DOHH2 (cell line): ENCODE measurements around the gene KLHDC8A.
"Not testable (repeated sequence)": the region's sequence is repeated elsewhere in the genome, so short reads cannot be mapped to it uniquely, and the experiment has no call there.

Experiments
- EZH2phosphoT487 ChIP-seq: fragments of 200-600 bp; sonication (generic); IDR thresholded peaks from 2 replicates; pipeline ENCODE4 v1.6.1; 2017; ENCODE audit warnings: borderline replicate concordance, mild to moderate bottlenecking, antibody characterized with exemption, low read length, moderate library complexity, mixed read lengths
- TF ChIP-seq, protein P1 (sequence below): fragments of 200-600 bp; sonication (generic); IDR thresholded peaks from one replicate; pipeline ENCODE4 v1.5.1; 2014; ENCODE audit warnings: antibody characterized with exemption, mild to moderate bottlenecking, low read depth, low read length; ENCODE audit not compliant: poor library complexity, severe bottlenecking

GRCh38 chr1:205382990-205383389 is 26.3 kb upstream of the KLHDC8A start:
- TF ChIP-seq, protein P1, sequence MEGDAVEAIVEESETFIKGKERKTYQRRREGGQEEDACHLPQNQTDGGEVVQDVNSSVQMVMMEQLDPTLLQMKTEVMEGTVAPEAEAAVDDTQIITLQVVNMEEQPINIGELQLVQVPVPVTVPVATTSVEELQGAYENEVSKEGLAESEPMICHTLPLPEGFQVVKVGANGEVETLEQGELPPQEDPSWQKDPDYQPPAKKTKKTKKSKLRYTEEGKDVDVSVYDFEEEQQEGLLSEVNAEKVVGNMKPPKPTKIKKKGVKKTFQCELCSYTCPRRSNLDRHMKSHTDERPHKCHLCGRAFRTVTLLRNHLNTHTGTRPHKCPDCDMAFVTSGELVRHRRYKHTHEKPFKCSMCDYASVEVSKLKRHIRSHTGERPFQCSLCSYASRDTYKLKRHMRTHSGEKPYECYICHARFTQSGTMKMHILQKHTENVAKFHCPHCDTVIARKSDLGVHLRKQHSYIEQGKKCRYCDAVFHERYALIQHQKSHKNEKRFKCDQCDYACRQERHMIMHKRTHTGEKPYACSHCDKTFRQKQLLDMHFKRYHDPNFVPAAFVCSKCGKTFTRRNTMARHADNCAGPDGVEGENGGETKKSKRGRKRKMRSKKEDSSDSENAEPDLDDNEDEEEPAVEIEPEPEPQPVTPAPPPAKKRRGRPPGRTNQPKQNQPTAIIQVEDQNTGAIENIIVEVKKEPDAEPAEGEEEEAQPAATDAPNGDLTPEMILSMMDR: not testable (repeated sequence)
- TF ChIP-seq EZH2phosphoT487: not testable (repeated sequence)
